ENCODE measurements around the gene DOCK1.

Gene DOCK1

GRCh38 chr10:127344346-127344745, 439.1 kb downstream of the DOCK1 start:
- no peak for DNase-seq
- peaks cover 0 to 2% of the 10 kb centered on the region in 2 donors for H3K4me1 Mint-ChIP-seq (ENCODE audit: low read depth in 2 of 2)
- no peaks in the 10 kb centered on the region for H3K9me3 Mint-ChIP-seq
- no peak overlapping the region for H3K4me3 Mint-ChIP-seq
- ATAC-seq (replicated peaks), result no peak
- H3K36me3 Mint-ChIP-seq (ENCODE audit: insufficient read depth), result no peaks in the 10 kb centered on the region
- H3K27ac Mint-ChIP-seq, result no peak overlapping the region
- H3K27me3 Mint-ChIP-seq, result peaks cover 3 to 14% of the 10 kb centered on the region in 2 donors

DNA sequence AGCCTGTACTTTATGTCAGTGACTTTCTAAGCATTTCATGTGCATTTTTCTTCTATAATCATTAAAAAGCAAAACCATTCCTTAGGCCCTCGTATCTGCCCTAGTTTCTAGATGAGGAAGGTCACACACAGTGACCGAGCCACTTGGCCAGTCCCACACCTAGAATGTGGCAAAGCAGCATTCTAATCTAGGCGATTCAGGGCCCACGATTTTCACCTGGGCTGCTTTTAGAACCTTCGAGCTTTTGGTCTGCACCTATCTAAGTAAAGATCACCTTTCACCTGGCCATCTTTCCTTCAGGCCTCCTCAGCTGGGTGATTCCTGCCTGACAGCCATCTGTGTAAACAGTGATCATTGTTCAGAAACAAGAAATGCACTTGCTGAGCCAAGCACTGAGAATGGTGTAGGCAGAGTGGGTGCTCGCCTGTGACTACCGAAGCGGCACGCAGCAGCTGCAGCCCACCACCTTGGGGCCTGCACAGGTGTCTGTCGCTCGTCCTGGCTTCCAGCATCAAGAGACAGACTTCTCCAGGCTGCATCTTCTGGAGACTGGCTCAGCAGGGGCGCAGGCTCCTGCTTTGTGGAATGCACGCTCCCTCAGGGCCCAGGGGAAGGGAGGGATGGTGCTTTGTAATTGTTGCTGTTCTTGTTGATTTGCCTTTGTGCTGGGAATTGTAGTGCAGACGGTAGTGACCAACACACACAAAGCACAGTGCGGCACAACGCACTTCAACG, 440.2 kb downstream of the DOCK1 start:
- H3K36me3 Mint-ChIP-seq (ENCODE audit: insufficient read depth), result no peaks in the 10 kb centered on the region

GRCh38 chr10:127346604-127347003, 441.4 kb downstream of the DOCK1 start:
- Mint-ChIP-seq H3K4me3 (no peak overlapping the region), H3K9me3 (no peaks in the 10 kb centered on the region), H3K27ac (no peak overlapping the region), H3K36me3 (ENCODE audit: insufficient read depth) (no peaks in the 10 kb centered on the region), H3K4me1 (ENCODE audit: low read depth in 2 of 2) (peaks cover 0 to 2% of the 10 kb centered on the region in 2 donors), H3K27me3 (peaks cover 14 to 34% of the 10 kb centered on the region in 2 donors)
- no peak for ATAC-seq (replicated peaks)
- no peak for DNase-seq

More for the DNA sequence above, 440.2 kb downstream of the DOCK1 start:
- ATAC-seq (replicated peaks), result no peak
- Mint-ChIP-seq H3K4me1 (ENCODE audit: low read depth in 2 of 2) (peaks cover 0 to 2% of the 10 kb centered on the region in 2 donors), H3K4me3 (no peak overlapping the region), H3K27me3 (peaks cover 10 to 23% of the 10 kb centered on the region in 2 donors), H3K27ac (no peak overlapping the region), H3K9me3 (no peaks in the 10 kb centered on the region)
- no peak for DNase-seq

- Mint-ChIP-seq H3K27ac (no peak overlapping the region), H3K27me3 (peaks cover 14 to 29% of the 10 kb centered on the region in 2 donors), H3K36me3 (ENCODE audit: insufficient read depth) (no peaks in the 10 kb centered on the region), H3K4me3 (no peak overlapping the region), H3K9me3 (no peaks in the 10 kb centered on the region), H3K4me1 (ENCODE audit: low read depth in 2 of 2) (peaks cover 0 to 2% of the 10 kb centered on the region in 2 donors)
- ATAC-seq (replicated peaks) (no peak), DNase-seq (no peak)
Observed at GRCh38 chr10:127347202-127347959, 442.2 kb downstream of the DOCK1 start.

GRCh38 chr10:127349737-127350136, 444.5 kb downstream of the DOCK1 start:
- ATAC-seq (replicated peaks) (no peak), DNase-seq (no peak)
- no peaks in the 10 kb centered on the region for H3K9me3 Mint-ChIP-seq
- H3K27me3 Mint-ChIP-seq, result peaks cover 14 to 29% of the 10 kb centered on the region in 2 donors
- no peak overlapping the region for H3K27ac Mint-ChIP-seq
- no peaks in the 10 kb centered on the region for H3K36me3 Mint-ChIP-seq (ENCODE audit: insufficient read depth)
- H3K4me1 Mint-ChIP-seq (ENCODE audit: low read depth in 2 of 2), result peaks cover 0 to 2% of the 10 kb centered on the region in 2 donors
- H3K4me3 Mint-ChIP-seq, result no peak overlapping the region

- DNase-seq (no peak), ATAC-seq (replicated peaks) (no peak)
- Mint-ChIP-seq H3K27me3 (peaks cover 14 to 29% of the 10 kb centered on the region in 2 donors), H3K27ac (no peak overlapping the region), H3K9me3 (no peaks in the 10 kb centered on the region), H3K36me3 (ENCODE audit: insufficient read depth) (no peaks in the 10 kb centered on the region), H3K4me3 (no peak overlapping the region), H3K4me1 (ENCODE audit: low read depth in 2 of 2) (peaks cover 0 to 2% of the 10 kb centered on the region in 2 donors)
Observed at GRCh38 chr10:127351542-127351941, 446.3 kb downstream of the DOCK1 start.

GRCh38 chr10:127353544-127353943, 448.3 kb downstream of the DOCK1 start:
- Mint-ChIP-seq H3K27me3 (peaks cover 14 to 29% of the 10 kb centered on the region in 2 donors), H3K9me3 (no peaks in the 10 kb centered on the region), H3K27ac (no peak overlapping the region), H3K36me3 (ENCODE audit: insufficient read depth) (no peaks in the 10 kb centered on the region), H3K4me3 (no peak overlapping the region), H3K4me1 (ENCODE audit: low read depth in 2 of 2) (peaks cover 0 to 2% of the 10 kb centered on the region in 2 donors)
- DNase-seq (no peak), ATAC-seq (replicated peaks) (no peak)

DNA sequence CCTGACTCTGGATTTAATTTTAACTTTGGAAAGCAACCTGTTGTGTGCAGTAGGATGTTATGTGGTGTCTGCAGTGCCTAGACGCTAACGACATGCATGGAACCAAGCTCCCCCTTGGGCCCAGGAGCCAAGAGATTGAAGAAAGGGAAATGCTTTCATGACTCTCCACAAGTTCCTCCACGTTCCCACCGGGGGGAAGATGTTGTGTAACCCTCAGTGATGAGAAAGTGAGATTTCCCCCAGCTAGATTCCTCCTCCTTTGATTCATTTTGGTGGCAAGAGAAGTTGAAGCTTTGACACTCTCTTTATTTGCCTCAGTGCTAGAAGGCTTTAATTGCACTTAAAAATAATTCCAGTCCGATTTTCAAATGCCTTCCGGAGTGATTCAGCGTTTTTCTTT, 449.0 kb downstream of the DOCK1 start:
- Mint-ChIP-seq H3K4me1 (ENCODE audit: low read depth in 2 of 2) (peaks cover 0 to 1% of the 10 kb centered on the region in 2 donors), H3K36me3 (ENCODE audit: insufficient read depth) (no peaks in the 10 kb centered on the region), H3K4me3 (no peak overlapping the region), H3K9me3 (no peaks in the 10 kb centered on the region), H3K27me3 (peaks cover 11 to 25% of the 10 kb centered on the region in 2 donors), H3K27ac (no peak overlapping the region)
- DNase-seq, result no peak
- no peak for ATAC-seq (replicated peaks)

- DNase-seq, result no peak
- ATAC-seq (replicated peaks), result no peak
- Mint-ChIP-seq H3K36me3 (ENCODE audit: insufficient read depth) (no peaks in the 10 kb centered on the region), H3K27ac (no peak overlapping the region), H3K9me3 (no peaks in the 10 kb centered on the region), H3K4me1 (ENCODE audit: low read depth in 2 of 2) (no peaks in the 10 kb centered on the region), H3K4me3 (no peak overlapping the region), H3K27me3 (peaks cover 6 to 19% of the 10 kb centered on the region in 2 donors)
Observed at GRCh38 chr10:127354992-127355391, 449.8 kb downstream of the DOCK1 start.

GRCh38 chr10:127356360-127356759, 451.1 kb downstream of the DOCK1 start:
- DNase-seq (no peak), ATAC-seq (replicated peaks) (no peak)
- peaks cover under 1 to 13% of the 10 kb centered on the region in 2 donors for H3K27me3 Mint-ChIP-seq
- no peaks in the 10 kb centered on the region for H3K9me3 Mint-ChIP-seq
- no peak overlapping the region for H3K4me3 Mint-ChIP-seq
- H3K4me1 Mint-ChIP-seq (ENCODE audit: low read depth in 2 of 2), result no peaks in the 10 kb centered on the region
- no peak overlapping the region for H3K27ac Mint-ChIP-seq
- H3K36me3 Mint-ChIP-seq (ENCODE audit: insufficient read depth), result no peaks in the 10 kb centered on the region

- Mint-ChIP-seq H3K9me3 (no peaks in the 10 kb centered on the region), H3K27ac (no peak overlapping the region), H3K36me3 (ENCODE audit: insufficient read depth) (no peaks in the 10 kb centered on the region), H3K4me1 (ENCODE audit: low read depth in 2 of 2) (no peaks in the 10 kb centered on the region), H3K27me3 (peaks cover 6 to 13% of the 10 kb centered on the region in 2 donors), H3K4me3 (no peak overlapping the region)
- ATAC-seq (replicated peaks) (no peak), DNase-seq (no peak)
Observed at GRCh38 chr10:127357265-127357664, 452.0 kb downstream of the DOCK1 start.

- DNase-seq, result no peak
- Mint-ChIP-seq H3K9me3 (no peaks in the 10 kb centered on the region), H3K4me3 (no peak overlapping the region)
Observed at GRCh38 chr10:127358337-127358736, 453.1 kb downstream of the DOCK1 start.

DNA sequence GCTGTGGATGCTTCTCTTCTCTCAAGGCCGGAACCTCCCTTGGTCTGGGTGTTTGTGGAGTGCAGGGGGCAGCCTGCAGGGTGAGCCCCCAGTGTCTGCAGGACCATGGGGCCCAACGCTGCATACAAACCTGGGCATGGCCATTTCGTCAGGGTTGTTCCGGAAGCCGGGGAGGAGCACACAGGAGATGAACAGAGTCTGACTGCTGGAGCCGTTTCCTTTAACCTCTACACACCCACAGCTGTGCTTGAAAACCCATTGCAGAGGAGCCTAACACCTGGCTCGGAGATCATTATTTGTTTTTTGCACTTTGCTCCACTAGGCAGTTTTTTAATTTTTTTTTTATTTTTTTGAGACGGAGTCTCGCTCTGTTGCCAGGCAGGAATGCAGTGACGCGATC, 458.8 kb downstream of the DOCK1 start:
- H3K27ac Mint-ChIP-seq, result no peak overlapping the region
- no peaks in the 10 kb centered on the region for H3K36me3 Mint-ChIP-seq (ENCODE audit: insufficient read depth)
- DNase-seq, result no peak

More at GRCh38 chr10:127358337-127358736, 453.1 kb downstream of the DOCK1 start:
- Mint-ChIP-seq H3K36me3 (ENCODE audit: insufficient read depth) (no peaks in the 10 kb centered on the region), H3K4me1 (ENCODE audit: low read depth in 2 of 2) (no peaks in the 10 kb centered on the region), H3K27me3 (peaks cover 6 to 13% of the 10 kb centered on the region in 2 donors), H3K27ac (no peak overlapping the region)
- no peak for ATAC-seq (replicated peaks)

DNA sequence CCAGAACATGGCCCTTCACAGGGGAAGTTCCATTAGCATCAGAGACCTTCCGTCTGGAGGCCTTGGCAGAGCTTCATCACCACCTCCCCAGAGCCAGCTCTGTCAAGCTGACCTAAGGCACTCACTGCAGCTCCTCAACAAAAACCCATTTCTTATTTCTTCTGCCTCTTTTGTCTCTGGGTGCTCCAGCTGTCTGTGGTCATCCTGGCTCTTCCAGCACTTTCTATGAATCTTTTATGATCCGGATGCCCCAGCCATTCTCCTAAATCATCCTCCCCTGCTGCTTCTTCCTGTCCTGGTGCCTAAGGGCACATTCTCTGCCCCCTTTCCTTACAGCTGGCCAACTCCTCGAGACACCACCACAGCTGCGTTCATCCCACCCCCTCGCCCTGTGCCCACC, 462.9 kb downstream of the DOCK1 start:
- Mint-ChIP-seq H3K4me1 (ENCODE audit: low read depth in 2 of 2) (no peaks in the 10 kb centered on the region), H3K4me3 (no peak overlapping the region), H3K27ac (no peak overlapping the region), H3K27me3 (peaks cover 6 to 51% of the 10 kb centered on the region in 2 donors), H3K9me3 (no peaks in the 10 kb centered on the region), H3K36me3 (ENCODE audit: insufficient read depth) (no peaks in the 10 kb centered on the region)
- ATAC-seq (replicated peaks), result no peak
- no peak for DNase-seq

More for the DNA sequence above, 458.8 kb downstream of the DOCK1 start:
- Mint-ChIP-seq H3K9me3 (no peaks in the 10 kb centered on the region), H3K27me3 (peaks cover 13 to 35% of the 10 kb centered on the region in 2 donors), H3K4me1 (ENCODE audit: low read depth in 2 of 2) (no peaks in the 10 kb centered on the region), H3K4me3 (no peak overlapping the region)
- ATAC-seq (replicated peaks), result no peak
